Measurements from ENCODE around the gene STK32B.
"Not testable (repeated sequence)": the region's sequence is repeated elsewhere in the genome, so short reads cannot be mapped to it uniquely, and the experiment has no call there.

Gene STK32B

GRCh38 chr4:5220028-5220427 is 168.7 kb downstream of the STK32B start:
- Histone ChIP-seq H3K36me3 (ENCODE audit: control insufficient read depth, insufficient read depth, low read length) (no peaks in the 10 kb centered on the region), H3K4me3 (ENCODE audit: low read depth, low read length) (no peak overlapping the region), H3K9ac (ENCODE audit: low read depth, low read length) (no peak overlapping the region), H3K9me3 (ENCODE audit: control insufficient read depth, insufficient read depth, low read length) (peaks cover 7% of the 10 kb centered on the region), H3K4me1 (ENCODE audit: control insufficient read depth, insufficient read depth, low read length) (peaks cover 8% of the 10 kb centered on the region), H3K27me3 (ENCODE audit: control insufficient read depth, insufficient read depth, low read length) (no peaks in the 10 kb centered on the region)

GRCh38 chr4:5222047-5222446 is 170.8 kb downstream of the STK32B start:
- H3K36me3 ChIP-seq (ENCODE audit: control insufficient read depth, insufficient read depth, low read length): no peaks in the 10 kb centered on the region
- H3K27me3 ChIP-seq (ENCODE audit: control insufficient read depth, insufficient read depth, low read length): no peaks in the 10 kb centered on the region
- no peak overlapping the region for H3K9ac ChIP-seq (ENCODE audit: low read depth, low read length)
- H3K9me3 ChIP-seq (ENCODE audit: control insufficient read depth, insufficient read depth, low read length): peaks cover 7% of the 10 kb centered on the region
- peaks cover 8% of the 10 kb centered on the region for H3K4me1 ChIP-seq (ENCODE audit: control insufficient read depth, insufficient read depth, low read length)
- H3K4me3 ChIP-seq (ENCODE audit: low read depth, low read length): no peak overlapping the region

- Histone ChIP-seq H3K4me1 (ENCODE audit: control insufficient read depth, insufficient read depth, low read length) (peaks cover 4% of the 10 kb centered on the region), H3K36me3 (ENCODE audit: control insufficient read depth, insufficient read depth, low read length) (no peaks in the 10 kb centered on the region), H3K4me3 (ENCODE audit: low read depth, low read length) (no peak overlapping the region), H3K9ac (ENCODE audit: low read depth, low read length) (no peak overlapping the region), H3K9me3 (ENCODE audit: control insufficient read depth, insufficient read depth, low read length) (peaks cover 7% of the 10 kb centered on the region), H3K27me3 (ENCODE audit: control insufficient read depth, insufficient read depth, low read length) (no peaks in the 10 kb centered on the region)
Observed at GRCh38 chr4:5222951-5223350, 171.7 kb downstream of the STK32B start.

GRCh38 chr4:5224340-5224739 is 173.1 kb downstream of the STK32B start:
- no peaks in the 10 kb centered on the region for H3K27me3 ChIP-seq (ENCODE audit: control insufficient read depth, insufficient read depth, low read length)

GRCh38 chr4:5232549-5232948 is 181.3 kb downstream of the STK32B start:
- Histone ChIP-seq H3K4me3 (ENCODE audit: low read depth, low read length) (no peak overlapping the region), H3K9ac (ENCODE audit: low read depth, low read length) (no peak overlapping the region), H3K36me3 (ENCODE audit: control insufficient read depth, insufficient read depth, low read length) (no peaks in the 10 kb centered on the region), H3K4me1 (ENCODE audit: control insufficient read depth, insufficient read depth, low read length) (no peaks in the 10 kb centered on the region), H3K27me3 (ENCODE audit: control insufficient read depth, insufficient read depth, low read length) (no peaks in the 10 kb centered on the region), H3K9me3 (ENCODE audit: control insufficient read depth, insufficient read depth, low read length) (no peaks in the 10 kb centered on the region)

More at GRCh38 chr4:5224340-5224739, 173.1 kb downstream of the STK32B start:
- Histone ChIP-seq H3K9ac (ENCODE audit: low read depth, low read length) (no peak overlapping the region), H3K9me3 (ENCODE audit: control insufficient read depth, insufficient read depth, low read length) (peaks cover 7% of the 10 kb centered on the region), H3K36me3 (ENCODE audit: control insufficient read depth, insufficient read depth, low read length) (no peaks in the 10 kb centered on the region), H3K4me3 (ENCODE audit: low read depth, low read length) (no peak overlapping the region), H3K4me1 (ENCODE audit: control insufficient read depth, insufficient read depth, low read length) (no peaks in the 10 kb centered on the region)

GRCh38 chr4:5237086-5237660 is 185.9 kb downstream of the STK32B start:
- H3K4me1 ChIP-seq (ENCODE audit: control insufficient read depth, insufficient read depth, low read length): no peaks in the 10 kb centered on the region
- H3K9ac ChIP-seq (ENCODE audit: low read depth, low read length): no peak overlapping the region
- H3K4me3 ChIP-seq (ENCODE audit: low read depth, low read length): no peak overlapping the region
- H3K9me3 ChIP-seq (ENCODE audit: control insufficient read depth, insufficient read depth, low read length): no peaks in the 10 kb centered on the region
- H3K27me3 ChIP-seq (ENCODE audit: control insufficient read depth, insufficient read depth, low read length): no peaks in the 10 kb centered on the region
- no peaks in the 10 kb centered on the region for H3K36me3 ChIP-seq (ENCODE audit: control insufficient read depth, insufficient read depth, low read length)

GRCh38 chr4:5238173-5238572 is 186.9 kb downstream of the STK32B start:
- H3K9me3 ChIP-seq (ENCODE audit: control insufficient read depth, insufficient read depth, low read length): no peaks in the 10 kb centered on the region
- no peaks in the 10 kb centered on the region for H3K36me3 ChIP-seq (ENCODE audit: control insufficient read depth, insufficient read depth, low read length)
- H3K27me3 ChIP-seq (ENCODE audit: control insufficient read depth, insufficient read depth, low read length): no peaks in the 10 kb centered on the region
- no peak overlapping the region for H3K9ac ChIP-seq (ENCODE audit: low read depth, low read length)
- no peaks in the 10 kb centered on the region for H3K4me1 ChIP-seq (ENCODE audit: control insufficient read depth, insufficient read depth, low read length)
- no peak overlapping the region for H3K4me3 ChIP-seq (ENCODE audit: low read depth, low read length)

GRCh38 chr4:5247061-5247460 is 195.8 kb downstream of the STK32B start:
- H3K4me3 ChIP-seq (ENCODE audit: low read depth, low read length); H3K27me3 ChIP-seq (ENCODE audit: control insufficient read depth, insufficient read depth, low read length); H3K9ac ChIP-seq (ENCODE audit: low read depth, low read length); H3K9me3 ChIP-seq (ENCODE audit: control insufficient read depth, insufficient read depth, low read length); H3K36me3 ChIP-seq (ENCODE audit: control insufficient read depth, insufficient read depth, low read length); H3K4me1 ChIP-seq (ENCODE audit: control insufficient read depth, insufficient read depth, low read length): not testable (repeated sequence)

GRCh38 chr4:5247735-5248134 is 196.5 kb downstream of the STK32B start:
- Histone ChIP-seq H3K9me3 (ENCODE audit: control insufficient read depth, insufficient read depth, low read length) (no peaks in the 10 kb centered on the region), H3K36me3 (ENCODE audit: control insufficient read depth, insufficient read depth, low read length) (no peaks in the 10 kb centered on the region), H3K9ac (ENCODE audit: low read depth, low read length) (no peak overlapping the region), H3K4me1 (ENCODE audit: control insufficient read depth, insufficient read depth, low read length) (no peaks in the 10 kb centered on the region), H3K4me3 (ENCODE audit: low read depth, low read length) (no peak overlapping the region), H3K27me3 (ENCODE audit: control insufficient read depth, insufficient read depth, low read length) (no peaks in the 10 kb centered on the region)

GRCh38 chr4:5249727-5250126 is 198.4 kb downstream of the STK32B start:
- no peaks in the 10 kb centered on the region for H3K27me3 ChIP-seq (ENCODE audit: control insufficient read depth, insufficient read depth, low read length)
- H3K4me1 ChIP-seq (ENCODE audit: control insufficient read depth, insufficient read depth, low read length): no peaks in the 10 kb centered on the region
- no peaks in the 10 kb centered on the region for H3K36me3 ChIP-seq (ENCODE audit: control insufficient read depth, insufficient read depth, low read length)
- no peaks in the 10 kb centered on the region for H3K9me3 ChIP-seq (ENCODE audit: control insufficient read depth, insufficient read depth, low read length)
- H3K9ac ChIP-seq (ENCODE audit: low read depth, low read length): no peak overlapping the region
- no peak overlapping the region for H3K4me3 ChIP-seq (ENCODE audit: low read depth, low read length)

GRCh38 chr4:5250536-5250935 is 199.3 kb downstream of the STK32B start:
- not testable (repeated sequence) for H3K36me3 ChIP-seq (ENCODE audit: control insufficient read depth, insufficient read depth, low read length); H3K9me3 ChIP-seq (ENCODE audit: control insufficient read depth, insufficient read depth, low read length); H3K4me1 ChIP-seq (ENCODE audit: control insufficient read depth, insufficient read depth, low read length); H3K4me3 ChIP-seq (ENCODE audit: low read depth, low read length); H3K27me3 ChIP-seq (ENCODE audit: control insufficient read depth, insufficient read depth, low read length); H3K9ac ChIP-seq (ENCODE audit: low read depth, low read length)

GRCh38 chr4:5256421-5256820 is 205.1 kb downstream of the STK32B start:
- Histone ChIP-seq H3K9me3 (ENCODE audit: control insufficient read depth, insufficient read depth, low read length) (no peaks in the 10 kb centered on the region), H3K4me3 (ENCODE audit: low read depth, low read length) (no peak overlapping the region), H3K27me3 (ENCODE audit: control insufficient read depth, insufficient read depth, low read length) (no peaks in the 10 kb centered on the region), H3K4me1 (ENCODE audit: control insufficient read depth, insufficient read depth, low read length) (no peaks in the 10 kb centered on the region), H3K9ac (ENCODE audit: low read depth, low read length) (no peak overlapping the region), H3K36me3 (ENCODE audit: control insufficient read depth, insufficient read depth, low read length) (no peaks in the 10 kb centered on the region)

All from iPS-15b (cell line).